Activated CD4-positive, alpha-beta T cell treated with anti-CD3 and anti-CD28 coated beads for 36 hours (primary cell): ENCODE data around the gene R3HDM2. TPM values are rescaled to one million over a fixed set of nuclear protein-coding genes. Genes with fewer than 3 reads are reported as not detected.
"Not testable (repeated sequence)": the region's sequence is repeated elsewhere in the genome, so short reads cannot be mapped to it uniquely, and the experiment has no call there.

Experiments
- ATAC-seq: fragments of 200-7000 bp; cut with Tn5 transposase; one replicate; pipeline ENCODE4 v1.10.0; 2021; ENCODE audit warnings: mild to moderate bottlenecking, moderate library complexity
- CTCF ChIA-PET: fragments of 350-600 bp; sonication (Branson Sonifier 250); formaldehyde crosslinking; loops from one replicate; lab custom pipeline; 2021; ENCODE audit warnings: antibody characterized with exemption; lab: Charles Lee
- POLR2A ChIA-PET: fragments of 350-600 bp; sonication (Branson Sonifier 250); formaldehyde crosslinking; loops from one replicate; lab custom pipeline; 2021; ENCODE audit warnings: antibody characterized with exemption, inconsistent platforms; lab: Charles Lee
- DNase-seq: peaks from one replicate; pipeline ENCODE4 v3.0.0-alpha.2; 2020
- H3K27ac Mint-ChIP-seq: one replicate; pipeline ENCODE4 v1.8.0; 2021; ENCODE audit warnings: mixed read lengths
- H3K27me3 Mint-ChIP-seq: one replicate; pipeline ENCODE4 v1.8.0; 2021; ENCODE audit warnings: mixed read lengths
- H3K36me3 Mint-ChIP-seq: one replicate; pipeline ENCODE4 v1.8.0; 2021; ENCODE audit warnings: low read depth, mixed read lengths
- H3K4me1 Mint-ChIP-seq: one replicate; pipeline ENCODE4 v1.8.0; 2021; ENCODE audit warnings: mixed read lengths
- H3K4me3 Mint-ChIP-seq: one replicate; pipeline ENCODE4 v1.8.0; 2021; ENCODE audit warnings: mild to moderate bottlenecking, moderate library complexity, mixed read lengths
- H3K9me3 Mint-ChIP-seq: one replicate; pipeline ENCODE4 v1.8.0; 2021; ENCODE audit warnings: low read depth, mixed read lengths
- intact Hi-C, 2 experiments: fragments of 100-400 bp; cut with DNase I in 1 of 2; cut with micrococcal nuclease in 1 of 2; formaldehyde crosslinking; loops; one replicate each; pipeline versions ENCODE4 v1.14.2 to v1.15.1; 2022 to 2024; cut with DNase I, micrococcal nuclease
- total RNA-seq, 2 experiments: library from RNA; stranded (reverse); gene quantifications; one replicate each; pipeline ENCODE4 v1.2.3, GENCODE V29; 2021

Gene R3HDM2
- total RNA-seq, 2 experiments from 2014 or later: 45.9 to 52.5 TPM

DNA sequence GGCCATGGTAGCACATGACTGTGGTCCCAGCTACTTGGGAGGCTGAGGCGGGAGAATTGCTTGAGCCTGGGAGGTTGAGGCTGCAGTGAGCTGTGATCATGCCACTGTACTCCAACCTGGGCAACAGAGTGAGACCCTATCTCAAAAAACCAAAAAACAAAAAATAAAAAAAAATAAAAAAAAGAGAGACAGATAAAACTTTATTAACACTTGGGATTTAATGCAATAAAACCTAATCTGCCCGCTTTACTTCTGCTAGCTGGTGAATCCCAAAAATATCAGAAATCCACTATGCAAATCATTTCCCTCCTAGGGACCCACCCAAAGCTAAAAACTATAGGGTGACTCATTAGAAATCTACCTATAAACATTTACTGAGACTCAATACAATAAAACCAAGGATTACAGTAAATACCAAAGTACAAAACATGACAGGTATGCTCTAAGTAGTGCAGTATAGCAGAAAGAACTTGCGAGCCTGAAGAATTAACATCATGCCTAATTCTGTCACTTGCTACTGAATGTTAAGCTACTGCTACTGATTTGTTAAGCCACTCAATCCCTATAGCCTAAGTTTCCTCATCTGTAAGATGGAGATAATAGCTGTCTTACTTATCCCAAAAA is 129.8 kb downstream of the R3HDM2 start:
- peaks cover 33% of the 10 kb centered on the region for H3K36me3 Mint-ChIP-seq
- POLR2A ChIA-PET: no interaction called here
- H3K4me3 Mint-ChIP-seq: no peak overlapping the region
- no peak overlapping the region for H3K27ac Mint-ChIP-seq
- CTCF ChIA-PET: interaction anchor here (0.6 to 1.9 kb wide), 6 partner anchors 14 to 312 kb away, joined by 3 to 5 read pairs (median 4); no protein-coding TSS in a partner anchor
- DNase-seq: no peak
- no peaks in the 10 kb centered on the region for H3K9me3 Mint-ChIP-seq
- H3K4me1 Mint-ChIP-seq: no peaks in the 10 kb centered on the region
- intact Hi-C loops: no loop called here
- no peaks in the 10 kb centered on the region for H3K27me3 Mint-ChIP-seq
- no peak for ATAC-seq

DNA sequence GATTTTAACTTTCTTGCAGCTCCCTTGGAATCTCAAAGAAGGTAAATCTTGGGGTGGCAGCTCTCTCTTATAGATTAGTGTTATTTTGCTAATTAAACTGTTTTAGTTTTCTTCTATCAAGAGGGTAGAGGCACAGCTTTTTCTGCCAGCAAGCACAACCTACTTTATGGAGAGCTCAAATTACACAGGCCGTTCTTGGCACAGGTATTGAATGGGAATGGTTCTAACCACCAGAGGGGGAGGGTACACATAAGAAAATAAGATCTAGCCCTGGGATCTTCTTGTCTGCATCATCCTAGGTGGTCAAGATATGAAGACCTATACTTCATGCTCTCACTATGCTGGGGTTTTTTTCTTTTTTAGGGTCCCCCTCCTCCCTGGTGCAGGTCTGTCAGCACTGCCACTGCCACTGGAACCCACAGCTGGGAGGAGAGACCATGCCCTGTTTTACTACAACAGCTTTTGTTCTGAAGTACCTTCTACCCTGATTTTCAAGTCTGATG is 131.3 kb downstream of the R3HDM2 start:
- H3K27ac Mint-ChIP-seq: no peak overlapping the region
- POLR2A ChIA-PET: no interaction called here
- H3K9me3 Mint-ChIP-seq: no peaks in the 10 kb centered on the region
- H3K4me1 Mint-ChIP-seq: no peaks in the 10 kb centered on the region
- DNase-seq (no peak), ATAC-seq (no peak)
- no peak overlapping the region for H3K4me3 Mint-ChIP-seq
- H3K36me3 Mint-ChIP-seq: peaks cover 26% of the 10 kb centered on the region
- no peaks in the 10 kb centered on the region for H3K27me3 Mint-ChIP-seq
- CTCF ChIA-PET: interaction anchor here (0.6 to 1.2 kb wide), 5 partner anchors 16 to 328 kb away, joined by 3 read pairs; partner anchors contain the start of genes GLI1 and INHBE
- intact Hi-C loops: no loop called here

DNA sequence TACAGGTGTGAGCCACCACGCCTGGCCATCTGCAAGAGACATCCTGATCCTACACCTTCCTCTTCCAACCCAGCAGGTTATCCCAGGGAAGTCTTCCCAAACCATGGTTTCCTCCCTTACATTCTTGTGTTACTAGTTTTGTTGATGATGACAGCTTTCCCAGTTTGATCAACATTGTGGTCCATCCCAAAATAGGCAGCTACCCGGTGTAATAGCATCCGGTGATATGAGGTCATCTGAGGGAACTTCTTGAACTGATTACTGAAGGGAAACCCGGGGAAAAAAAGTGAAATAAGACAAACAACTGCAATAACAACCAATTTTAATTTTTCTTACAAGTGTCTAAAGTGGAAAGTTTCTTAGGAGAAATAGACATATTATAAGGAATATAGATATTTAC is 134.6 kb downstream of the R3HDM2 start:
- Mint-ChIP-seq H3K4me3 (no peak overlapping the region), H3K27me3 (no peaks in the 10 kb centered on the region), H3K27ac (no peak overlapping the region), H3K4me1 (no peaks in the 10 kb centered on the region), H3K9me3 (no peaks in the 10 kb centered on the region), H3K36me3 (peaks cover 21% of the 10 kb centered on the region)
- ChIA-PET POLR2A (no interaction called here), CTCF (no interaction called here)
- intact Hi-C loops: no loop called here
- DNase-seq (no peak), ATAC-seq (no peak)

DNA sequence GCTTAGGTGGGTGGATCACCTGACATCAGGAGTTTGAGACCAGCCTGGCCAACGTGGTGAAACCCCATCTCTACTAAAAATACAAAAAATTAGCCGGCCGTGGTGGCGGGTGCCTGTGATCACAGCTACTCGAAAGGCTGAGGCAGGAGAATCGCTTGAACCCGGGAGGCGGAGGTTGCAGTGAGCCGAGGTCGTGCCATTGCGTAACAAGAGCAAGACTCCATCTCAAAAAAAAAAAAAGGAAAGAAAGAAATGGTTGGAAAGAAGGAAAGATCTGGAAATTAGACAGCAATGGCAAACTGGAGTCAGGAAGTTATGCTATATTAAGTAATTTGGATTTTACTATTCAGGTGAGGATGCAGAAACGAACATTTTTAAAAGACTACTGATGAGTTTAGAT is 148.8 kb downstream of the R3HDM2 start:
- H3K9me3 Mint-ChIP-seq, H3K4me3 Mint-ChIP-seq, H3K27me3 Mint-ChIP-seq, ATAC-seq, H3K27ac Mint-ChIP-seq, intact Hi-C loops, DNase-seq, POLR2A ChIA-PET: not testable (repeated sequence)
- peaks cover 38% of the 10 kb centered on the region for H3K36me3 Mint-ChIP-seq
- peaks cover 21% of the 10 kb centered on the region for H3K4me1 Mint-ChIP-seq
- CTCF ChIA-PET: interaction anchor here (1.4 kb wide), 1 partner anchor 170 kb away, joined by 4 read pairs; no protein-coding TSS in a partner anchor

DNA sequence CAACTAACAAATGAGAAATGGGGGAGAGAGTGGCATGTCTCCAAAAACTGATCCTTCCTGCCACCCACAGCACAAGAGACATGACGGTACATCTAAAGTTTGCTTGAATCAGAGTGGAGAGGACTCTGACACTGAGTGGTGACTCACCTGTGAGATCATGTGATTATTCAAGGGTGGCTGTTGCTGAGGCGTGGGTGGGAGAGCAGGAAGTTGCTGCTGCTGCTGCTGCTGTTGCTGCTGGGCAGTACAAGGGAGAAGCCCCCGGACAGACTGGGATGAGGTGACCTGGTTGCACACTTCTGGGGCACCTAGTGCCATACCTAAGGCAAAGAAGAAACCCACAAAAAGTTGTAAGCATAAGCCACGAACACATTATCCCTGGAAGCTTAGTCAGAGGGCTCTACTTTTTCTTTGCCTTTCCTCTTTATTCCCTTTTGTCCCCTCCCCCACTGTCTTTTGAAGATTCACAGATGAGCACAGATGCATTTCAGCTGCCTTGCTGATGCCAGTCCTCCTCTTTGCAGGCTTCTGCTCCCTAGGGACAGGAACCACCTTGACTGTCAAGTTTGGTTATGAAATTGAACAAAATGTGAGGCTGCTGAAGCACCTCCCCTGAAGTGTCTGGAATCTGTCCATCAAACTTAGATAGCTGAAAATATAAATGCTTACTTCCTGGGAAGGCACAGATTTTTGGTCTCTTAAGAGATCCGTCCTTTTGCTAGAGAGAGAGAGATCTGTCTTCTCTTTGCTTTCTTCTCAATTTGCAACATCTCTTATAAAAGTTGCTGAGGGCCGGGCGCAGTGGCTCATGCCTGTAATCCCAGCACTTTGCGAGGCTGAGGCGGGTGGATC is 150.4 kb downstream of the R3HDM2 start:
- intact Hi-C loops: loop anchor here (1.0 kb wide), 5 partner anchors 37 to 267 kb away; partner anchors contain the start of genes R3HDM2 (in 2 of the 2), DCTN2 (in 1 of the 2) and GLI1 (in 1 of the 2)
- no peaks in the 10 kb centered on the region for H3K9me3 Mint-ChIP-seq
- ChIA-PET CTCF (interaction anchor here (0.6 to 2.6 kb wide), 7 partner anchors 10 to 123 kb away, joined by 3 to 10 read pairs (median 4); no protein-coding TSS in a partner anchor), POLR2A (no interaction called here)
- H3K36me3 Mint-ChIP-seq: peaks cover 42% of the 10 kb centered on the region
- H3K27me3 Mint-ChIP-seq: no peaks in the 10 kb centered on the region
- H3K4me1 Mint-ChIP-seq: peaks cover 23% of the 10 kb centered on the region
- H3K4me3 Mint-ChIP-seq: peak overlapping the region; percentile 69
- peak overlapping the region; percentile 94 for H3K27ac Mint-ChIP-seq
- ATAC-seq: peak; percentile 99
- peak; percentile 88 for DNase-seq

DNA sequence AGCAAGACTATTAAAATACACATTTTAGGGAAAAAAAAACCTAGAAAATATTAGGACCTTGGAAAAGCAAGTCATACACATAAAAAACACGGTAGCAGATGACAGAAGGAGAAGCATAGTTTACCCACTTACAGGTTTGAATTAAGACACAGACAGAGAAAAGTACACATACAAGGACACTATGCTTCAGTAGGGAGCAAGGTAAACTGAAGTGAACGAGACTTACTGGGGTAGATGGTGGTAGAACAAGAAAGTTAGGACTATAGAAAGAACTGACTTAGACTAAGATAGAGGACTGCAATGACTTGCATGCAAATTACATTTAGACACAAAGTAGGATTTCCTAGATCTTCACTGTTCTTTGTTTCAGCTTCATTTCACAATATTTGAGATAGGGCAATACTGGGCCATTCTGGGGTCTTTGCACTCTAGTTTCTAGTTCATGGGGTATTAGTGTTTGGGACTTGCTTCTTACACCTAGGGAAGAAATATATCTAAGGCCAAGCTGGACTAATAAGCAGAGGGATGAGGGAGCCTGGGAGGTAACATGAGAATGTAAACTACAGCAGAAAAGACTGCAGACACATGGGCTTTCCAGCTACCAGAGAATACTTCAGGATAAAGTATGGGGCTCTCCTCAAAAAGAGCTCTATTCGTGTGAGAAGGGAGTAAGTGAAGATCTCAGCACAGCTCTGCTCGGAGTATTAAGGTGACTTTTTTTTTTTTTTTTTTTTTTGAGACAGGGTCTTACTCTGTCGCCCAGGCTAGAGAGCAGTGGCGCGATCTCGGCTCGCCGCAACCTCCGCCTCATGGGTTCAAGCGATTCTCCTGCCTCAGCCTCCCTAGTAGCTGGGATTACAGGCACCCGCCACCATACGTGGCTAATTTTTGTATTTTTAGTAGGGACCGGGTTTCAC is 152.1 kb downstream of the R3HDM2 start:
- intact Hi-C loops: no loop called here
- Mint-ChIP-seq H3K27ac (peak overlapping the region; percentile 30), H3K36me3 (peaks cover 46% of the 10 kb centered on the region), H3K4me1 (peaks cover 24% of the 10 kb centered on the region), H3K9me3 (no peaks in the 10 kb centered on the region), H3K27me3 (no peaks in the 10 kb centered on the region), H3K4me3 (no peak overlapping the region)
- DNase-seq: no peak
- ChIA-PET CTCF (interaction anchor here (1.3 to 2.6 kb wide), 3 partner anchors 11 to 180 kb away, joined by 5 to 10 read pairs (median 10); partner anchors contain the start of gene GLI1), POLR2A (interaction anchor here (0.5 kb wide), 1 partner anchor 215 kb away, joined by 7 read pairs; no protein-coding TSS in a partner anchor)
- ATAC-seq: no peak

DNA sequence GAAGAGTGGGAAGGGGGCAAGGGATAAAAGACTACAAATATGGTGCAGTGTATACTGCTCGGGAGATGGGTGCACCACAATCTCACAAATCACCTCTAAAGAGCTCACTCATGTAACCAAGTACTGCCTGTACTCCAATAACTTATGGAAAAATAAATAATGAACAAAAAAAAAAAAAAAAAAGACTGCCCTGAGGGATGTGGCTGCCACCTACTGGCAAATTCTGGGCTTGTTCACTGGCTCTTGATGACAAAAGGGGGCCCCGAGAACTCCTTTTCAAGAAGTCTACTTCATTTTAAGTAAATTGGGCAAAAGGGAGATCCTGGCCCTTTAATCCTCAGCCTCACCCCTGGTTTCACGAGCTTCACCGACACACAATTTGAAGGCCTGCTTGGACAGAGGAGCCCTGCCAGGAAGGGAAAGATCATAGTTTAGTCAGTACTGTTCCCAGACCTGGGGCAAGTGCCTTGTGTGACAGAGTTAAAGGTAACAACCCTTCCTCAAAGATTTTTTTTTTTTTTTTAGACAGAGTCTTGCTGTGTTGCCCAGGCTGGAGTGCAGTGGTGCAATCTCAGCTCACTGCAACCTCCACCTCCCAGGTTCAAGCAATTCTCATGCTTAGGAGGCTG is 153.8 kb downstream of the R3HDM2 start:
- no peak overlapping the region for H3K27ac Mint-ChIP-seq
- ATAC-seq (no peak), DNase-seq (peak; percentile 51)
- H3K9me3 Mint-ChIP-seq: no peaks in the 10 kb centered on the region
- intact Hi-C loops: no loop called here
- no peak overlapping the region for H3K4me3 Mint-ChIP-seq
- H3K27me3 Mint-ChIP-seq: no peaks in the 10 kb centered on the region
- peaks cover 39% of the 10 kb centered on the region for H3K36me3 Mint-ChIP-seq
- peaks cover 24% of the 10 kb centered on the region for H3K4me1 Mint-ChIP-seq
- ChIA-PET CTCF (interaction anchor here (0.7 to 2.4 kb wide), 6 partner anchors 9 to 181 kb away, joined by 3 to 10 read pairs (median 4); no protein-coding TSS in a partner anchor), POLR2A (no interaction called here)

DNA sequence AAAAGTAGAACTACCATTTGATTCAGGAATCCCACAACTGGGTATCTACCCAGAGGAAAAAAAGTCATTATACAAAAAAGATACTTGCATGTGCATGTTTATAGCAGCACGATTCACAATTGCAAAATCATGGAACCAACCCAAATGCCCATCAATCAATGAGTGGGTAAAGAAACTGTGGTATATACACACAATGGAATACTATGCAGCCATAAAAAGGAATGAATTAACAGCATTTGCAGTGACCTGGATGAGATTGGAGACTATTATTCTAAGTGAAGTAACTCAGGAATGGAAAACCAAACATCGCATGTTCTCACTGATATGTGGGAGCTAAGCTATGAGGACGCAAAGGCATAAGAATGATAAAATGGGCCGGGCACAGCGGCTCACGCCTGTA is 154.6 kb downstream of the R3HDM2 start:
- ATAC-seq, H3K9me3 Mint-ChIP-seq, H3K4me3 Mint-ChIP-seq, H3K27me3 Mint-ChIP-seq, intact Hi-C loops, H3K27ac Mint-ChIP-seq, DNase-seq, POLR2A ChIA-PET: not testable (repeated sequence)
- peaks cover 36% of the 10 kb centered on the region for H3K36me3 Mint-ChIP-seq
- CTCF ChIA-PET: interaction anchor here (0.7 to 1.5 kb wide), 3 partner anchors 10 to 62 kb away, joined by 3 to 4 read pairs (median 4); no protein-coding TSS in a partner anchor
- peaks cover 24% of the 10 kb centered on the region for H3K4me1 Mint-ChIP-seq

DNA sequence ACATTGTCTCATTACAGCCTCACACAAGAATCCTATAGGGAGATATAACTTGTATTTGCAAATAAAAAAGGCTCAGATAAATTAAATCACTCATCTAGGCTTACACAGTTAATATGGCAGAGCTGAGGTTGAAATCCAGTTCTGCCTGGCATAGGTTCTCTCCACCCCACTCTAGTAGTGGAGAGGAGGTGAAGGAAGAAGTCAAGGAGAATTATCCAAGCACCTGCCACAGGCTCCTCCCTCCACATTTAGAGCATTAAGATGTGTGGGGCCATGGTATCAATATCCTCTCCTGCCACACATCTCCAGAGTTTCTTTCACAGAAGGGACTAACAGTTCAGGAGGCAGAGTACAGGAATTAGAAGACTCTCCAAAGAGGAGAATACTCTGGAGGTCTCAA is 157.3 kb downstream of the R3HDM2 start:
- ChIA-PET CTCF (interaction anchor here (0.6 to 2.3 kb wide), 3 partner anchors 13 to 202 kb away, joined by 3 to 7 read pairs (median 5); no protein-coding TSS in a partner anchor), POLR2A (no interaction called here)
- intact Hi-C loops: no loop called here
- Mint-ChIP-seq H3K9me3 (no peaks in the 10 kb centered on the region), H3K4me3 (no peak overlapping the region), H3K4me1 (peaks cover 6% of the 10 kb centered on the region), H3K27ac (no peak overlapping the region), H3K36me3 (peaks cover 34% of the 10 kb centered on the region), H3K27me3 (no peaks in the 10 kb centered on the region)
- no peak for DNase-seq
- no peak for ATAC-seq
